Muscle of back (tissue), 11 donors: Measurements from ENCODE around the gene TMEM51. TPM values are rescaled to one million over a fixed set of nuclear protein-coding genes. Genes with fewer than 3 reads are reported as not detected.

Source experiments
- DNase-seq, 3 donors: peaks; one replicate each; pipeline versions ENCODE4 v3.0.0 to v3.0.0-alpha.2; 2013
- polyA plus RNA-seq, 10 donors: library from polyadenylated mRNA; unstranded; fragments of 120-200 nt; gene quantifications; one replicate each; pipeline ENCODE4 v1.2.1, GENCODE V29; 2013; ENCODE audit not compliant: insufficient read length in 10 of 10

TMEM51 gene
- polyA plus RNA-seq, 10 donors, result 5.4 to 8.5 (median 7.3) TPM

GRCh38 chr1:15176898-15177665 lies 23.5 kb downstream of the TMEM51 start:
- DNase-seq, result no peak

DNA sequence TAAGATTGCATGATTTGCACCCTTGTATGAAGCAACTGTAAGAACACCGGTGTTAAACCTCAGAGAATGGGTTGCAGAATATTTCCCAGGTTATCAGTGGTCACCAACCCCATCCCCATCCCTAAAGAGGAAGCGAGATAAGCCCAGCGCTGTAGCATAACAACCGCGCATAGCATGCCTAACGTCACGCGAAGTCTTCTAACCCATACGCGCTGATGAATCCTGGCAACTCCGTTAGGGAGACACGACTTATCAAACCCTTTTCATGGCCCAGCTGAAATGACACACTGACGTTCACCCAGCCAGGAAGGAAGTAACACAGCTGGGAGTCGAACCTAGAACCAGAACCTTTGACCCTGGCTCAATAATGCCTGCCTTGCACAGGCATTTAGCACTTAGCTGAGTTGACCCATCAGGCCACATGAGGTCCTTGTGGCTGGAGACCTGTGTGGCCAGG lies 24.2 kb downstream of the TMEM51 start:
- no peak for DNase-seq

DNA sequence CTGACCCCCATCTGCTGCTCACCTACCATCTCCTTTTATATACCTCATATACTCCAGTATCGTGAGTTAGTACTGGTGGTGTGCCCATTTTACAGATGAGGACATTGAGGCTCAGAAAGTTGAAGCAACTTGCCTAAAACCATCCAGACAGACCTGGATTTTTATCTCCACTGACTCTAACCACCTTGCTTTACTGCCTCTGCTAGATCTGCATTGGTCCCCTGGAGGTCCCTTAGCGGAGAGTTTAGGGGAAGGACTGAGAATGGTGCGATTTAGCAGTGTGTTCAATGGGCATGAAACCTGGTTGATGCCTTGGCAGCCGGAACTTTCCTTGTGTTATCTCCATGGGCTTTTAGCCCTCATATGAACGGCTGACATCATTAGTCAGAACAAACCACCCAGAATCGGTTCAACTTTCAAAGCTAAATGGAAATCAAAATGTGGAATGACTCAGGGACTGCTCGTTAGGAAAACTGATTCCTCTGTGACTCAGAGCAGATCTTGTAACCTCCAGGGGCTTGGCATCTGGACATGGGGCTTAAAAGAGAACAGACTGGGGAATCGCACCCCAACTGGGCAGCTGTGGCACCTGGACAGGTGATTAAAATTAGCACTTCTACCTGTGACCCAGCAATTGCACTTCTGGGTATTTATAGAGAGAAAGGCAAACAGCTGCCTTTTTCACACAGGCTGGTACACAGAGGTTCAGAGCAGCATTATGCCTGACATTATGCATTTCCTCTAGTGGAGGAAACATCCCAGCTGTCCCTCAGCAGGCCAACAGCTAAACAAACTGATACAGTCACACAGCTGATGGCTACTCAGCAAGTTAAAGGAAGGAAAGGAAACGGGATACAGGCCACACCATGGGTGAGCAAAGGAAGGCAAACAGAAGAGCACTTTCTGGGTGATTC lies 25.3 kb downstream of the TMEM51 start:
- peak in 2 of 3 donors; percentile 68 to 74 for DNase-seq

DNA sequence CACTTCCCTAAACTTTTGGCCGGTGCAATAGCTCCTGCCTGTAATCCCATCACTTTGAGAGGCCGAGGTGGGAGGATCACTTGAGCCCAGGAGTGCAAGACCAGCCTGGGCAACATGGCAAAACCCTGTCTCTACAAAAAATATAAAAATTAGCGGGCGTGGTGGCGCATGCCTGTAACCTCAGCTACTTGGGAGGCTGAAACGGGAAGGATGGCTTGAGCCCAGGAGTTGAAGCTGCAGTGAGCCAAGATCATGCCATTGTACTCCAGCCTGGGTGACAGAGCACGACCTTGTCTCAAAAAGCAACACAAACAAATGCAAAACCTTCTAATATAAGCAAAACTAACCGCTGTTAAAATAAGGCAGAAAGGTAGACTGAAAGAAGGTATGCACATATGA lies 25.9 kb downstream of the TMEM51 start:
- DNase-seq, result no peak

- no peak for DNase-seq
Observed at GRCh38 chr1:15180189-15180588, 26.6 kb downstream of the TMEM51 start.

GRCh38 chr1:15180945-15181523 lies 27.5 kb downstream of the TMEM51 start:
- no peak for DNase-seq

DNA sequence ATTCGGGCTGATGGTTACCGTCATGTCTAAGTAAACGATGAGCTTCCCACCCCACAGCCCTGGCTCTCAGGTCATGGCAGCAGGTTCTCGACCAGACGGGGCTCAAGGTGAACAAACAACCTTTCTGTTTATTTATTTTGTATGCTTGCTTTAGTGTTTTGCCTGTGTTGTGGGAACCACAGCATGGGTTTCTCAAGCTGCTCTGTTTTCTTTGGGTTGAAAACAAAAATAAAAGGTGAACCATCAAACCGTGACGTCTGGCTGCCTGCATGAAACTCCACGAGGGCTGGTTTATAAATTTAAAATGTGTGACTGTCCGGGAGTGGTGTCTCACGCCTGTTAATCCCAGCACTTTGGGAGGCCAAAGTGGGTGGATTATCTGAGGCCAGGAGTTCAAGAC lies 28.0 kb downstream of the TMEM51 start:
- no peak for DNase-seq

DNA sequence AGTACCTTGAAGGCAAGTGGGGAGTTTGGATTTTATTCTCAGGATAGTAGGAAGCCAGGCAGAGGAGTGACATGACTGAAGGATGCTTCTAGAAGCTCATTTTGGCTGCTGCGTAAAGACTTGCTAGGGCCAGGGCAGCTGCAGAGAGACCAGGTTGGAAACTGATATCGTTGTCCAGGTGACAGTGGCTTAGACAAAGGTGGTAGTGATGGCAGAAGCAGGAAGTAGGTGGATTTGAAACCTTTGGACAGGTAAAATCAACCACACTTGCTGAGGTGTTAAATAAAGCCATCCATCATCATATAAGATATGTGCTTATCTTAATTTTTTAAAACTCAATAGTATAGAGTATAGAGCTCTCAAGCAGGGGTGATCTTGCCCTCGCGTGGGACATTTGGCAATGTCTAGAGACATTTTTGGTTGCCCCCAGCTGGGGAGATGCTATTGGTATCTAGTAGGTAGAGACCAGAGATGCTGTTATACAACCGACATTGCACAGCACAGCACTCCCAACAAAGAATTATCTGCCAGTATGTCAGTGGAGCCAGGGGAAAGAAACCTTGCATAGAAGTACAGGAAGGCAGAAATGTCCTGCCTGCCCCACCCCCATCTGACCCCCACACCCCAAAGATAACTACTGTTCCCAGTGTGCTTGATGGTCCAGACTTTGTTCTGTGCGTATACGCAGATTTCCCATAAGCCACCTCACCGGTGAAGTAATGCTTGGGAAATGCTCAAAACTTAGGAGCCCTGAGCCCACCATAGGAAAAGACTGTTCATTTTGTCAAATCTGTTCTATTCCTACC lies 31.1 kb downstream of the TMEM51 start:
- DNase-seq, result no peak

- DNase-seq, result no peak
Observed at GRCh38 chr1:15185617-15186016, 32.1 kb downstream of the TMEM51 start.

- no peak for DNase-seq
Observed at GRCh38 chr1:15186073-15186845, 32.7 kb downstream of the TMEM51 start.

DNA sequence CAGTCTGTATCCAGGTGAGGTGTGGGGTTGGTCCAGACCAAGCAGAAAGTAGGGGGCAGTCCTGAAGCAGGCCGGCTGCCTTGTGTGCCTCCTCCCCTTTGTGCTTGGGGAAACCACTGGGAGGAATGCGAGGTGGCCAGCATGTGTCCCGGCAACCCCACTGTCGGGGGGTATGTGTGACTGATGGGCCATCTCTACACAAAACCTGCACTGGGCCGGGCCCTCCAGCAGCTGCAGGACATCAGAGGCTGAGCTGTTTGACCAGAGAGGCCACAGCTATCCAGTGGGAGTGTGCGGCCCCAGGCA lies 33.3 kb downstream of the TMEM51 start:
- no peak for DNase-seq

- no peak for DNase-seq
Observed at GRCh38 chr1:15187175-15188129, 33.9 kb downstream of the TMEM51 start.

- DNase-seq, result no peak
Observed at GRCh38 chr1:15188130-15188524, 34.6 kb downstream of the TMEM51 start.

DNA sequence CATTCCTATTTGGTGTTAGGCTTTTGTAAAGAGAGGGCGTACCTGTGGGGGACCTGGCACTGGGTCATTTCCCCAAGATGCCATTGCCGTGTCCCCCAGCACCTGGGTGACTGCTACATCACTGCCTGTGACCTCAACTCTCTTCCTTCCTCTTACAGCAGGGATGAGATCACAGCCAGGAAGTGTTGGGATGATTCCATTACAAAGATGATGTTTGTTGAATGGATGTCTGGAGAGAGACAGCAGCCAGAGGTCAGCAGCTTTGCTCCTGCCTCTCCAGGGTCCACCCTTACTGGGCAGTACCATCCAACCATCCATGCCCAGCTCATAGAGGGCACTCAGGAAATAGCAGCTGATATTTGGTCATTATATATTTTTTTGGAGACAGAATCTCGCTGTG lies 35.1 kb downstream of the TMEM51 start:
- no peak for DNase-seq

GRCh38 chr1:15189692-15190370 lies 36.3 kb downstream of the TMEM51 start:
- DNase-seq, result no peak

- no peak for DNase-seq
Observed at GRCh38 chr1:15191267-15191666, 37.7 kb downstream of the TMEM51 start.

GRCh38 chr1:15191770-15192169 lies 38.2 kb downstream of the TMEM51 start:
- DNase-seq, result no peak

GRCh38 chr1:15192916-15193550 lies 39.5 kb downstream of the TMEM51 start:
- no peak for DNase-seq
